ENCODE measurements around the gene SNX8.

DNA sequence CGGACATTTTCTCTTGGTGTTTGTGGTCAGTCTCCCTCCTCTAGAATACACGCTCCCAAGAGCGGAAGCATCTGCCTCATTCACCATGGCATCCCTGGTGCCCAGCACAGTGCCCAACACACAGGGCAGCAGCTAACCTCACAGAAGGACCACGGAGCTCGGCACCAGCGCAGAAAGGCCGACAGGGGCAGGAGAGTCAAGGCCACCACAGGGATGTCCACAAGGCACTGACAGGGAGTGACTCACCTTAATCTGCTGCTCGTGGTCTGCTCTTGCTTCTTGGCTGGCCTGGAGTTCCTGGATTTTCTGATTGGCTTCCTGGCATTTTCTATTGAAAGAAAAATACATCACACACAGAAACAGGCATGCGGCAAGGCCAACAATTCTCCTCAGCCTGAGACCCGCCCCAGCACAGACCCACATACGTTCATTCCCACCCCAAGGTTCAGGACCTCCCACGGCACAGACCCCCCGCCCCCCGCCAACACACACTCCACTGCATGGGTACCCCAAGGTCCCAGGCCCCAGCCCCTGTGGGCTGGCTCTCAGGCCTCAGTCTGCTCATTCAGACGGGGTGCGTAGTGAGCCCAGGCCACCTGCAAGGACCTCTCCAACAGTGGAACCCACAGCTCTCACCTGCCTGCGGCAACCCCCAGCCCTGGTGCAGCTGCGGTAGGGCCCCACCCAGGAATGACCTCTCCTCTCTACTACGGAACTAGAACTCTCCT, 96.4 kb downstream of the SNX8 start:
- TF ChIP-seq, protein P1, sequence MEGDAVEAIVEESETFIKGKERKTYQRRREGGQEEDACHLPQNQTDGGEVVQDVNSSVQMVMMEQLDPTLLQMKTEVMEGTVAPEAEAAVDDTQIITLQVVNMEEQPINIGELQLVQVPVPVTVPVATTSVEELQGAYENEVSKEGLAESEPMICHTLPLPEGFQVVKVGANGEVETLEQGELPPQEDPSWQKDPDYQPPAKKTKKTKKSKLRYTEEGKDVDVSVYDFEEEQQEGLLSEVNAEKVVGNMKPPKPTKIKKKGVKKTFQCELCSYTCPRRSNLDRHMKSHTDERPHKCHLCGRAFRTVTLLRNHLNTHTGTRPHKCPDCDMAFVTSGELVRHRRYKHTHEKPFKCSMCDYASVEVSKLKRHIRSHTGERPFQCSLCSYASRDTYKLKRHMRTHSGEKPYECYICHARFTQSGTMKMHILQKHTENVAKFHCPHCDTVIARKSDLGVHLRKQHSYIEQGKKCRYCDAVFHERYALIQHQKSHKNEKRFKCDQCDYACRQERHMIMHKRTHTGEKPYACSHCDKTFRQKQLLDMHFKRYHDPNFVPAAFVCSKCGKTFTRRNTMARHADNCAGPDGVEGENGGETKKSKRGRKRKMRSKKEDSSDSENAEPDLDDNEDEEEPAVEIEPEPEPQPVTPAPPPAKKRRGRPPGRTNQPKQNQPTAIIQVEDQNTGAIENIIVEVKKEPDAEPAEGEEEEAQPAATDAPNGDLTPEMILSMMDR (IDR thresholded peaks at IDR 0.05; ENCODE audit: poor library complexity), result no peak
- TF ChIP-seq EZH2phosphoT487 (IDR thresholded peaks at IDR 0.05; ENCODE audit: low read depth, severe bottlenecking, unreplicated experiment) (no peak), EZH2 (IDR thresholded peaks at IDR 0.05; ENCODE audit: borderline replicate concordance) (no peak)

All from hepatocyte (in vitro differentiated cells).